Thyroid gland (tissue), 4 donors: ENCODE data around the gene NBEAL2.

Experiments used
- POLR2A ChIP-seq, 2 donors: fragments of 450-650 bp; IDR thresholded peaks; one replicate each; pipeline ENCODE4 v1.6.1; 2017; ENCODE audit warnings: antibody characterized with exemption in 2 of 2, mild to moderate bottlenecking in 2 of 2, moderate library complexity in 1 of 2
- TF ChIP-seq, protein P1 (sequence below), 6 experiments: fragments of 200-600 bp in 3 of 6; fragments of 450-650 bp in 3 of 6; sonication (generic) in 3 of 6; IDR thresholded peaks; one replicate each; pipeline ENCODE4 v1.5.1; 2016 to 2019; ENCODE audit warnings: antibody characterized with exemption in 6 of 6, mild to moderate bottlenecking in 2 of 6, inconsistent platforms in 1 of 6, moderate library complexity in 1 of 6

GRCh38 chr3:46957092-46957820, 22.2 kb upstream of the NBEAL2 start:
- TF ChIP-seq, protein P1, sequence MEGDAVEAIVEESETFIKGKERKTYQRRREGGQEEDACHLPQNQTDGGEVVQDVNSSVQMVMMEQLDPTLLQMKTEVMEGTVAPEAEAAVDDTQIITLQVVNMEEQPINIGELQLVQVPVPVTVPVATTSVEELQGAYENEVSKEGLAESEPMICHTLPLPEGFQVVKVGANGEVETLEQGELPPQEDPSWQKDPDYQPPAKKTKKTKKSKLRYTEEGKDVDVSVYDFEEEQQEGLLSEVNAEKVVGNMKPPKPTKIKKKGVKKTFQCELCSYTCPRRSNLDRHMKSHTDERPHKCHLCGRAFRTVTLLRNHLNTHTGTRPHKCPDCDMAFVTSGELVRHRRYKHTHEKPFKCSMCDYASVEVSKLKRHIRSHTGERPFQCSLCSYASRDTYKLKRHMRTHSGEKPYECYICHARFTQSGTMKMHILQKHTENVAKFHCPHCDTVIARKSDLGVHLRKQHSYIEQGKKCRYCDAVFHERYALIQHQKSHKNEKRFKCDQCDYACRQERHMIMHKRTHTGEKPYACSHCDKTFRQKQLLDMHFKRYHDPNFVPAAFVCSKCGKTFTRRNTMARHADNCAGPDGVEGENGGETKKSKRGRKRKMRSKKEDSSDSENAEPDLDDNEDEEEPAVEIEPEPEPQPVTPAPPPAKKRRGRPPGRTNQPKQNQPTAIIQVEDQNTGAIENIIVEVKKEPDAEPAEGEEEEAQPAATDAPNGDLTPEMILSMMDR (IDR thresholded peaks at IDR 0.05) = no peak
- TF ChIP-seq POLR2A (IDR thresholded peaks at IDR 0.05) = no peak
